ENCODE results near the gene TUBGCP4. TPM values are rescaled to one million over a fixed set of nuclear protein-coding genes. Genes with fewer than 3 reads are reported as not detected.

The TUBGCP4 gene
- total RNA-seq, 2 experiments from 2014 or later = 36.0 to 43.9 TPM

GRCh38 chr15:43446344-43446743 lies 75.4 kb downstream of the TUBGCP4 start:
- peaks cover 39% of the 10 kb centered on the region for H3K36me3 ChIP-seq (ENCODE audit: insufficient read depth, low read length)
- POLR2A ChIA-PET = interaction anchor here (0.7 kb wide), 2 partner anchors 17 to 484 kb away, joined by 3 to 4 read pairs; no protein-coding TSS in a partner anchor
- no TSS peak for BruUV-seq (replicated peaks)
- CTCF ChIA-PET (ENCODE audit: unreplicated experiment) = no interaction called here
- no peak overlapping the region for H3K27ac ChIP-seq (ENCODE audit: low read depth, low read length, poor library complexity, severe bottlenecking)
- no peak overlapping the region for H2AFZ ChIP-seq (ENCODE audit: low read length)
- no peaks in the 10 kb centered on the region for H3K9me2 ChIP-seq (ENCODE audit: insufficient read depth, low read length)
- no peak for TF ChIP-seq CTCF (conservative IDR thresholded peaks at IDR 0.05; ENCODE audit: low read length)
- TF ChIP-seq EZH2phosphoT487 (IDR thresholded peaks at IDR 0.05; ENCODE audit: borderline replicate concordance, low read depth, low read length) = no peak
- no peaks in the 10 kb centered on the region for H3K4me1 ChIP-seq (ENCODE audit: insufficient read depth, low read length, poor library complexity, severe bottlenecking)
- H4K20me1 ChIP-seq (ENCODE audit: insufficient read depth, low read length) = no peaks in the 10 kb centered on the region
- H3K9me3 ChIP-seq (ENCODE audit: low read length) = no peaks in the 10 kb centered on the region
- no peak overlapping the region for H3K4me2 ChIP-seq (ENCODE audit: low read length)
- DNase-seq (ENCODE audit: low spot score) = no peak
- intact Hi-C loops (cut with micrococcal nuclease; ENCODE audit: unreplicated experiment) = no loop called here
- H3K79me2 ChIP-seq (ENCODE audit: insufficient read depth, low read depth, low read length) = no peaks in the 10 kb centered on the region
- no peak overlapping the region for H3K4me3 ChIP-seq (ENCODE audit: low read depth, low read length, poor library complexity, severe bottlenecking)

- H3K9me3 ChIP-seq (ENCODE audit: low read length) = no peaks in the 10 kb centered on the region
- ChIA-PET CTCF (ENCODE audit: unreplicated experiment) (no interaction called here), POLR2A (no interaction called here)
- TF ChIP-seq CTCF (conservative IDR thresholded peaks at IDR 0.05; ENCODE audit: low read length) (no peak), EZH2phosphoT487 (IDR thresholded peaks at IDR 0.05; ENCODE audit: borderline replicate concordance, low read depth, low read length) (no peak)
- H2AFZ ChIP-seq (ENCODE audit: low read length) = no peak overlapping the region
- H3K79me2 ChIP-seq (ENCODE audit: insufficient read depth, low read depth, low read length) = no peaks in the 10 kb centered on the region
- peaks cover 52% of the 10 kb centered on the region for H3K36me3 ChIP-seq (ENCODE audit: insufficient read depth, low read length)
- DNase-seq (ENCODE audit: low spot score) = no peak
- no peak overlapping the region for H3K4me2 ChIP-seq (ENCODE audit: low read length)
- no peak overlapping the region for H3K27ac ChIP-seq (ENCODE audit: low read depth, low read length, poor library complexity, severe bottlenecking)
- no peaks in the 10 kb centered on the region for H3K9me2 ChIP-seq (ENCODE audit: insufficient read depth, low read length)
- intact Hi-C loops (cut with micrococcal nuclease; ENCODE audit: unreplicated experiment) = no loop called here
- BruUV-seq (replicated peaks) = no TSS peak
- H3K4me3 ChIP-seq (ENCODE audit: low read depth, low read length, poor library complexity, severe bottlenecking) = no peak overlapping the region
- no peaks in the 10 kb centered on the region for H4K20me1 ChIP-seq (ENCODE audit: insufficient read depth, low read length)
- H3K4me1 ChIP-seq (ENCODE audit: insufficient read depth, low read length, poor library complexity, severe bottlenecking) = no peaks in the 10 kb centered on the region
These were observed 79.1 kb downstream of the TUBGCP4 start for GRCh38 chr15:43449981-43450380.

Other genes with a start within 250 kb of the TUBGCP4 start
- 24.2 and 26.4 TPM in 2 replicates for gene TMEM62, start 237.5 kb upstream of the TUBGCP4 start, total RNA-seq (2014; rRNA removed; shearing (Covaris generic))
- gene TMEM62, start 237.5 kb upstream of the TUBGCP4 start, total RNA-seq (2022) = 27.1 and 27.4 TPM in 2 replicates
- gene CCNDBP1, start 185.7 kb upstream of the TUBGCP4 start, total RNA-seq (2014; rRNA removed; shearing (Covaris generic)) = 46.9 and 56.0 TPM in 2 replicates
- gene CCNDBP1, start 185.7 kb upstream of the TUBGCP4 start, total RNA-seq (2022) = 53.1 and 70.0 TPM in 2 replicates
- gene EPB42, start 150.1 kb upstream of the TUBGCP4 start, total RNA-seq (2014; rRNA removed; shearing (Covaris generic)) = not detected in 2 replicates
- not detected in 2 replicates for gene EPB42, start 150.1 kb upstream of the TUBGCP4 start, total RNA-seq (2022)
- not detected in 2 replicates for gene TGM5, start 104.2 kb upstream of the TUBGCP4 start, total RNA-seq (2014; rRNA removed; shearing (Covaris generic))
- not detected in 2 replicates for gene TGM5, start 104.2 kb upstream of the TUBGCP4 start, total RNA-seq (2022)
- not detected in 2 replicates for gene TGM7, start 68.8 kb upstream of the TUBGCP4 start, total RNA-seq (2014; rRNA removed; shearing (Covaris generic))
- not detected in 2 replicates for gene TGM7, start 68.8 kb upstream of the TUBGCP4 start, total RNA-seq (2022)
- gene LCMT2, start 40.5 kb upstream of the TUBGCP4 start, total RNA-seq (2014; rRNA removed; shearing (Covaris generic)) = 13.2 and 22.1 TPM in 2 replicates
- 10.5 TPM in 2 replicates for gene LCMT2, start 40.5 kb upstream of the TUBGCP4 start, total RNA-seq (2022)
- 70.6 and 73.7 TPM in 2 replicates for gene ZSCAN29, start 58 bp upstream of the TUBGCP4 start, total RNA-seq (2014; rRNA removed; shearing (Covaris generic))
- 30.2 and 34.5 TPM in 2 replicates for gene ZSCAN29, start 58 bp upstream of the TUBGCP4 start, total RNA-seq (2022)
- 69.3 and 88.1 TPM in 2 replicates for gene TP53BP1, start 122.1 kb downstream of the TUBGCP4 start, total RNA-seq (2014; rRNA removed; shearing (Covaris generic))
- gene TP53BP1, start 122.1 kb downstream of the TUBGCP4 start, total RNA-seq (2022) = 51.8 and 55.1 TPM in 2 replicates
- 3.8 and 4.0 TPM in 2 replicates for gene MAP1A, start 146.5 kb downstream of the TUBGCP4 start, total RNA-seq (2014; rRNA removed; shearing (Covaris generic))
- gene MAP1A, start 146.5 kb downstream of the TUBGCP4 start, total RNA-seq (2022) = 2.7 and 3.3 TPM in 2 replicates
- gene PPIP5K1, start 219.1 kb downstream of the TUBGCP4 start, total RNA-seq (2014; rRNA removed; shearing (Covaris generic)) = 67.5 and 70.2 TPM in 2 replicates
- gene PPIP5K1, start 219.1 kb downstream of the TUBGCP4 start, total RNA-seq (2022) = 89.5 and 89.8 TPM in 2 replicates
- 0.25 and 0.51 TPM in 2 replicates for gene CKMT1B, start 222.9 kb downstream of the TUBGCP4 start, total RNA-seq (2014; rRNA removed; shearing (Covaris generic))
- gene CKMT1B, start 222.9 kb downstream of the TUBGCP4 start, total RNA-seq (2022) = 3.8 and 4.1 TPM in 2 replicates
- gene STRC, start 247.7 kb downstream of the TUBGCP4 start, total RNA-seq (2014; rRNA removed; shearing (Covaris generic)) = 1.8 and 2.1 TPM in 2 replicates
- gene STRC, start 247.7 kb downstream of the TUBGCP4 start, total RNA-seq (2022) = 1.5 and 1.8 TPM in 2 replicates